ENCODE data around the gene THBS2. TPM values are rescaled to one million over a fixed set of nuclear protein-coding genes. Genes with fewer than 3 reads are reported as not detected.
A peak's percentile ranks its signal among the peaks of the same experiment; 100 is the strongest.
"Not testable (repeated sequence)": the region's sequence is repeated elsewhere in the genome, so short reads cannot be mapped to it uniquely, and the experiment has no call there.

THBS2 gene
- total RNA-seq, 1 donor from 2014 or later, result 104 TPM

DNA sequence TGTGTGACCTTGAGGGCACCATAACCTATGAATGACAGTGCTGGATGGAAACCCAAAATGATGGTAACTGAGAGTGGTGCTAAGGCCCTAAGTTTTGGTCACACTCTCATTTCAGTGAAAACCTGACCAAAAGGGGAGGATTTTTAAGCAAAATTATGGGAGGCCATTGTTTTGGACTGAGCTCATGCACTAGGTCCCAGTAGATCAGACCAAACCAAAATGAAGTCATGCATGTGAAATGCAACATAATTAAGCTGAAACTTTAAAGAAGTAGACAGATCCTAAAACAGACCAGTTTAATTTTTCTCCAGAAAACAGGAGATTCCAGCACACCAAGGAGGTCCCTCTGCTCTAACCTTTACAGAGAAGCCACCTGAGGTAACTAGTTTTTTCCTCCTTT, 24.0 kb upstream of the THBS2 start:
- no peak for DNase-seq (ENCODE audit: low spot score)
- intact Hi-C loops (cut with DNase I), result no loop called here
- no peak for ATAC-seq

DNA sequence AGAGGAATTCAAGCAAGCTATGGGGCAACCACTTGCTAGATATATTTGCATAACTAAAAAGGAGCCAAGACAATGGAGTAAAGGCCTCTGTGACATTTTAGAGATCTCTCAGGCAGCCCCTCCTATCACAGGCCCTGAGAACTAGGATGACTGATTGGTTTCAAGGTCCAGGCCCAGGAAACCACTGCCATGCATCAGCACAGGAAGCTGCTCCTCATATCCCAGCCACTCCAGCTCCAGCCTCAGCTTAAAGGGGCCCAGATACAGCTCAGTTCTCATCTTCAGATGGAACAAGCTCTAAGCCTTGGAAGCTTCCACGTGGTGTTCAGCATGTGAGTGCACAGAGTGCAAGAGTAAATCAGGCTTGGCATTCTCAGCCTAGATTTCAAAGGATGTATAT, 21.1 kb upstream of the THBS2 start:
- intact Hi-C loops (cut with DNase I), result no loop called here
- ATAC-seq, result no peak
- DNase-seq (ENCODE audit: low spot score), result no peak

- DNase-seq (ENCODE audit: low spot score), result no peak
- ATAC-seq, result no peak
- intact Hi-C loops (cut with DNase I), result no loop called here
Observed at GRCh38 chr6:169273511-169273910, 19.9 kb upstream of the THBS2 start.

- ATAC-seq, result no peak
- no peak for DNase-seq (ENCODE audit: low spot score)
- intact Hi-C loops (cut with DNase I), result no loop called here
Observed at GRCh38 chr6:169271877-169272216, 18.2 kb upstream of the THBS2 start.

- no peak for DNase-seq (ENCODE audit: low spot score)
- ATAC-seq, result no peak
- intact Hi-C loops (cut with DNase I), result no loop called here
Observed at GRCh38 chr6:169271158-169271876, 17.7 kb upstream of the THBS2 start.

DNA sequence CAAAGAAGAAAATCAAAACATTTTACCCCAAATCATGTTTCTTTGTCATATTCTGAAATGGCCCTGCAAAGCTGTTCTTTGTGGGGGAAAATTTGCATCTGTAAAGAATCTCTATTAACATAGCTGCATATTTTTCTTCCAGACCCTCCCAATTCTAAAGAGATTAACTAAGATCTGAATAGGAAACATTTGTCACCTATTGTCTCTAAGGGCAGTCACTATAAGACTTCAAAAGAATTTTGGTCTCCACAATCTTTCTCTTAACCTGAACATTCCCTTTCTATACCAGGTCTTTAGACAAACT, 16.4 kb upstream of the THBS2 start:
- DNase-seq (ENCODE audit: low spot score); ATAC-seq; intact Hi-C loops (cut with DNase I): not testable (repeated sequence)

- peak; percentile 89 for ATAC-seq
- intact Hi-C loops (cut with DNase I), result no loop called here
- no peak for DNase-seq (ENCODE audit: low spot score)
Observed at GRCh38 chr6:169269180-169270076, 15.8 kb upstream of the THBS2 start.

GRCh38 chr6:169268276-169268675, 14.6 kb upstream of the THBS2 start:
- DNase-seq (ENCODE audit: low spot score) (no peak), ATAC-seq (no peak)
- intact Hi-C loops (cut with DNase I), result no loop called here

DNA sequence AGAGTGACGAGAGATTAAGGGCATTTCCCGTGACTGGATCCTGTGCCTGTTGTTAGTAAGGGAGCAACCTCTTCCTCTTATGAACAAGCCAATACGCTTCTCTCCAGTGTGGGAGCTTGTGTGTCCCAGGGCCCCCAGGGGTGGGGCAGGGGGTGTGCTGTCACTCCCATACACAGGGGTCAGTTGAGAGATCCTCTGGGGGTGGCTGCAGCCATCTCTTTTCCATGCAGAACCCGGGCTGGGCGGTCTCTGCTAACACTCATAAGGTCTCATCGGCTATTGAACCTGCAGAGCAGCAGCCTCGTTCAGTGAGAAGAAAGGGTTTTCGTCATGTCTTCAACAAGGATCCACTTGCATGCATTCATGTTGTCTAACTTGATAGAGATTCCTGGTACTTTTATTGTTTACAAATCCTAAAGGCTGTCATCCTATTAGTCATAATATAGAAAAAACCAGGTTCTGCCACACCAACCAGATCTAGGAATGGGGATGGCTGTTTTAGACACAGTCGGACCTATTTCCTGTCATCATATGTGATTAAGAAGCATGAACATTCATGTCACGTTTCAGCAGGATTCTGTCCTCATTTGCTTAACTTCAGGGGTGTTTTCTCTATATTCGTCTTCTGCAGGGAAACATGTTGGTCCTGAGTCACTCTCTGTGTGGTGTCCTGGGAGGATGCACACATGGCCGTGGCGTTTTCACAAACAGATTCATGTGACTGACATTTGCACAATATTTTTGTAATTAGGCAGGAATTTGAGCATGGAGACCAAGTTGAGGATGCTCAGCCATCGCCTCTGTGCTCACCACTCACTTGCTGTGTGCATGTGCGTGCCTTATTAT, 13.3 kb upstream of the THBS2 start:
- ATAC-seq (peak; percentile 25), DNase-seq (ENCODE audit: low spot score) (no peak)
- intact Hi-C loops (cut with DNase I), result no loop called here

GRCh38 chr6:169266261-169266660, 12.6 kb upstream of the THBS2 start:
- no peak for ATAC-seq
- intact Hi-C loops (cut with DNase I), result no loop called here
- DNase-seq (ENCODE audit: low spot score), result no peak

DNA sequence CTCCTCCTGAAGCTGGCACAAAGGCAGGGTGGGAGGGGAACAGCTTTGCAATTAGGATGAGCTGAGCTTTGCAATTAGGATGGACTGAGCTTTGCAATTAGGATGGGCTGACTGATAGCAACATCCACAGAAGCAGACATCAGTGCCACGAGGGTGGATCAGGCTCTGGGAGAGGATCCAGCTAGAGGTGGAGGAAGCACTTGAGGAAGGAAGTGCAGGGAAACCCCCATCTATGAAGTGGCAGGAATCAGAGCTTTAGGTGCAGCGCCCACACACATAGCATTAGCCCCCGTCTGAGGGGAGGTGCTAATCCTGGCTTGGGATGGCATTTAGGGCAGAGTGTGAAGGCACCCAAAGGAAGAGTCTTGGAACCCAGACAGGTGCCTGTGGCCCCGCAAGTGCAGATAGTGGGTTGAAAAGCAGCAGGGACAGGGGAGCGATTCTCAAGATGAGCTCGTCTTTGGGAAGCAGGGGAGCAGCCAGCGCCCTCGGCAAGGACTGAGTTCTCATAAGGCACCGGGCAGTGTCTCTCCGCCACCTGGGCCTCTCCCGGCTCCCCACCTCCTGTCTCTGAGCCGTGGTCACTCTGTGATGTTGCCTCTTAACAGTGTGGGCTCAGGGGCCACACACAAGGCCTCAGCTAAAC, 12.0 kb upstream of the THBS2 start:
- ATAC-seq (no peak), DNase-seq (ENCODE audit: low spot score) (no peak)
- intact Hi-C loops (cut with DNase I), result no loop called here

- no peak for DNase-seq (ENCODE audit: low spot score)
- intact Hi-C loops (cut with DNase I), result no loop called here
- ATAC-seq, result no peak
Observed at GRCh38 chr6:169263836-169264608, 10.4 kb upstream of the THBS2 start.

DNA sequence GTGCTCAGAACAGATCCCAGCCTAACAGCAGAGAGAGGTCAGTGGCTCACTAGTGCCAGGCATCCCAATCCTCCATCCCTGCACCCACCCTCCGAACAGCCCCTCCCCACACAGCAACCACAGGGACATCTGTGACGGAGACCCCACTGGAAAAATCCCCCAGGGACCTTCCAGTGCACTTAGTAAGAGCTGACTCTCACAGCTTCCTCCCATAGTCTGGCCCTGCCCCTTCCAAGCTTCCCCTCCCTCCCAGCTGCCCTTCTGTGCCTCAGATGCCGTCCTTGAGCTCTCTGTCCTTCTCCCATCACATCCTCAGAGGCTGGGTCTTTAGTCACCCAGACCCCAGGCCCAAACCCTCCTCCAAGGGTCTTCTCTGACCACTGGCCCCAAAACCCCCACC, 9.7 kb upstream of the THBS2 start:
- ATAC-seq (no peak), DNase-seq (ENCODE audit: low spot score) (no peak)
- intact Hi-C loops (cut with DNase I), result no loop called here

GRCh38 chr6:169262602-169263001, 9.0 kb upstream of the THBS2 start:
- intact Hi-C loops (cut with DNase I), result not testable (repeated sequence)

GRCh38 chr6:169256518-169256917, 2.9 kb upstream of the THBS2 start:
- DNase-seq (ENCODE audit: low spot score) (no peak), ATAC-seq (no peak)
- intact Hi-C loops (cut with DNase I), result no loop called here

More at GRCh38 chr6:169262602-169263001, 9.0 kb upstream of the THBS2 start:
- ATAC-seq; DNase-seq (ENCODE audit: low spot score): not testable (repeated sequence)

DNA sequence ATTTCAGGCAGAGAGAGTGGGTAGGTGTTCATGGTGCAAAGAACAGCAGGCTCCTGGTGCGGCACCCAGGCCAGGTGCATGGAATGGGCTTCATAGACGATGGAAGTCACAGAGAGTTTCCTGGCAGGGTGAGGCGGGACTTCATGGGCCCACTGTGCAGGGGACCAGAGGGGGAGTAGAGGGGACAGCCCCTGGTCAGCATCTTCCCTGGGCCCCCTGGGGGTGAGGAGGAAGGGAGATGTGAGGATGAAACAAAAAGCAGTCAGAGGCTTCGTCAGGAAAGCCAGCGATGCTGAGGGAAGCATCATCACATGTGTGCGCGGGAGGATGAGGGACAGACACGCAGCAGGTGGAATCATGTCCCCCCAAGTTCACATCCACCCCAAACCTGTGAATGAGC, 2.4 kb upstream of the THBS2 start:
- no peak for ATAC-seq
- intact Hi-C loops (cut with DNase I), result no loop called here
- DNase-seq (ENCODE audit: low spot score), result no peak

GRCh38 chr6:169255643-169256042, 2.0 kb upstream of the THBS2 start:
- DNase-seq (ENCODE audit: low spot score) (no peak), ATAC-seq (no peak)
- intact Hi-C loops (cut with DNase I), result no loop called here

- no peak for DNase-seq (ENCODE audit: low spot score)
- peak; percentile 1 for ATAC-seq
- intact Hi-C loops (cut with DNase I), result no loop called here
Observed at GRCh38 chr6:169254456-169255316, 1.0 kb upstream of the THBS2 start.

All from sciatic nerve (tissue), 2 donors.